Measurements from ENCODE around the gene PLCL2. TPM values are rescaled to one million over a fixed set of nuclear protein-coding genes. Genes with fewer than 3 reads are reported as not detected.
"Not testable (repeated sequence)": the region's sequence is repeated elsewhere in the genome, so short reads cannot be mapped to it uniquely, and the experiment has no call there.

Gene PLCL2
- total RNA-seq, 1 donor from 2014 or later: 1.8 TPM

GRCh38 chr3:16950845-16951244, 66.1 kb downstream of the PLCL2 start:
- peaks cover 20% of the 10 kb centered on the region for H3K27me3 Mint-ChIP-seq (ENCODE audit: unreplicated experiment)
- no peaks in the 10 kb centered on the region for H3K4me1 Mint-ChIP-seq (ENCODE audit: unreplicated experiment)
- TF ChIP-seq CTCF (IDR thresholded peaks at IDR 0.05): no peak
- no peak overlapping the region for H3K4me3 Mint-ChIP-seq (ENCODE audit: unreplicated experiment)
- H3K36me3 Mint-ChIP-seq (ENCODE audit: unreplicated experiment): no peaks in the 10 kb centered on the region
- DNase-seq (ENCODE audit: extremely low spot score, unreplicated experiment): no peak
- H3K27ac Mint-ChIP-seq (ENCODE audit: unreplicated experiment): no peak overlapping the region
- H3K9me3 Mint-ChIP-seq (ENCODE audit: unreplicated experiment): no peaks in the 10 kb centered on the region

GRCh38 chr3:16957852-16958251, 73.1 kb downstream of the PLCL2 start:
- not testable (repeated sequence) for H3K9me3 Mint-ChIP-seq (ENCODE audit: unreplicated experiment); H3K36me3 Mint-ChIP-seq (ENCODE audit: unreplicated experiment); DNase-seq (ENCODE audit: extremely low spot score, unreplicated experiment); H3K27ac Mint-ChIP-seq (ENCODE audit: unreplicated experiment); H3K4me3 Mint-ChIP-seq (ENCODE audit: unreplicated experiment); H3K4me1 Mint-ChIP-seq (ENCODE audit: unreplicated experiment)
- H3K27me3 Mint-ChIP-seq (ENCODE audit: unreplicated experiment): peaks cover 13% of the 10 kb centered on the region

GRCh38 chr3:16960125-16960524, 75.4 kb downstream of the PLCL2 start:
- H3K27ac Mint-ChIP-seq (ENCODE audit: unreplicated experiment): no peak overlapping the region
- no peaks in the 10 kb centered on the region for H3K4me1 Mint-ChIP-seq (ENCODE audit: unreplicated experiment)
- peaks cover 13% of the 10 kb centered on the region for H3K27me3 Mint-ChIP-seq (ENCODE audit: unreplicated experiment)
- no peak for DNase-seq (ENCODE audit: extremely low spot score, unreplicated experiment)
- no peaks in the 10 kb centered on the region for H3K36me3 Mint-ChIP-seq (ENCODE audit: unreplicated experiment)
- TF ChIP-seq CTCF (IDR thresholded peaks at IDR 0.05): no peak
- no peak overlapping the region for H3K4me3 Mint-ChIP-seq (ENCODE audit: unreplicated experiment)
- H3K9me3 Mint-ChIP-seq (ENCODE audit: unreplicated experiment): no peaks in the 10 kb centered on the region

GRCh38 chr3:16961621-16962205, 77.0 kb downstream of the PLCL2 start:
- Mint-ChIP-seq H3K27ac (ENCODE audit: unreplicated experiment) (no peak overlapping the region), H3K36me3 (ENCODE audit: unreplicated experiment) (no peaks in the 10 kb centered on the region), H3K4me1 (ENCODE audit: unreplicated experiment) (no peaks in the 10 kb centered on the region), H3K9me3 (ENCODE audit: unreplicated experiment) (no peaks in the 10 kb centered on the region), H3K4me3 (ENCODE audit: unreplicated experiment) (no peak overlapping the region), H3K27me3 (ENCODE audit: unreplicated experiment) (peaks cover 12% of the 10 kb centered on the region)
- TF ChIP-seq CTCF (IDR thresholded peaks at IDR 0.05): no peak
- DNase-seq (ENCODE audit: extremely low spot score, unreplicated experiment): no peak

GRCh38 chr3:16975083-16975482, 90.3 kb downstream of the PLCL2 start:
- Mint-ChIP-seq H3K27ac (ENCODE audit: unreplicated experiment) (no peak overlapping the region), H3K4me1 (ENCODE audit: unreplicated experiment) (no peaks in the 10 kb centered on the region), H3K36me3 (ENCODE audit: unreplicated experiment) (no peaks in the 10 kb centered on the region), H3K27me3 (ENCODE audit: unreplicated experiment) (no peaks in the 10 kb centered on the region), H3K4me3 (ENCODE audit: unreplicated experiment) (no peak overlapping the region), H3K9me3 (ENCODE audit: unreplicated experiment) (peaks cover 8% of the 10 kb centered on the region)
- no peak for TF ChIP-seq CTCF (IDR thresholded peaks at IDR 0.05)
- DNase-seq (ENCODE audit: extremely low spot score, unreplicated experiment): no peak

Data from osteocyte (in vitro differentiated cells).